ENCODE data around the gene TBC1D22A.

DNA sequence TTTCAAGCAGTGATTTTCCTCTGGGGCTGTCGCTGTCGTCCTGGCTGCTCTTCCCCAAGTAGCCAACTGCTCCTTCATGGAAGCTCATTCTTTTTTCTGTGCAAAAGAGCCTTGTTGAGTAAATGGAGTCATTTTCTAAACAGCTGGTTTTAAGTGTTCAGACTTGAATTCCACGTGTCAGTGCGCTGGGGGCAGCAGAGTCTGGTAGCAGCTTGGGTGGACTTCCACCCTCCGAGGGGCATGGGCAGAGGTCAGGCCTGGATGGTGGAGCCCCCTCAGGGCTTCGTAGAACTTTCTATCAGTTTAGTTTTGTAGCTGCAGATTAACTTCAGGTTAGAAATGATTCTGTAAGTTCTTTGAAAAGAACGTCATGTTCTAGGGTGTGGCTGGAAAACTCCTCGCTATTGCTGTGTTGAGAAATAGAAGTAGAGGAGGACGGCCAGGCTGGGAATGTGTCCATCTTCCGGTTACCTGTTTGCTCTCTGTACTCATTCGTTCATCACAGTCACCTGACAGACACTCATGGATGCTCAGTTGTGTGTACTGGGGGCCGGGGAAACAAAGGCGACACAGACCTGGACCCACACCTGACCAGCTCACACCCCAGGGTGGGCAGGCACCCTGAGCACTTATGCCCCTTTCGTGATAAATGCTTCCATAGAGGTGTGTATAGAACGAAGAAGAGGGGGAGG is 270.7 kb downstream of the TBC1D22A start:
- TF ChIP-seq, protein P1, sequence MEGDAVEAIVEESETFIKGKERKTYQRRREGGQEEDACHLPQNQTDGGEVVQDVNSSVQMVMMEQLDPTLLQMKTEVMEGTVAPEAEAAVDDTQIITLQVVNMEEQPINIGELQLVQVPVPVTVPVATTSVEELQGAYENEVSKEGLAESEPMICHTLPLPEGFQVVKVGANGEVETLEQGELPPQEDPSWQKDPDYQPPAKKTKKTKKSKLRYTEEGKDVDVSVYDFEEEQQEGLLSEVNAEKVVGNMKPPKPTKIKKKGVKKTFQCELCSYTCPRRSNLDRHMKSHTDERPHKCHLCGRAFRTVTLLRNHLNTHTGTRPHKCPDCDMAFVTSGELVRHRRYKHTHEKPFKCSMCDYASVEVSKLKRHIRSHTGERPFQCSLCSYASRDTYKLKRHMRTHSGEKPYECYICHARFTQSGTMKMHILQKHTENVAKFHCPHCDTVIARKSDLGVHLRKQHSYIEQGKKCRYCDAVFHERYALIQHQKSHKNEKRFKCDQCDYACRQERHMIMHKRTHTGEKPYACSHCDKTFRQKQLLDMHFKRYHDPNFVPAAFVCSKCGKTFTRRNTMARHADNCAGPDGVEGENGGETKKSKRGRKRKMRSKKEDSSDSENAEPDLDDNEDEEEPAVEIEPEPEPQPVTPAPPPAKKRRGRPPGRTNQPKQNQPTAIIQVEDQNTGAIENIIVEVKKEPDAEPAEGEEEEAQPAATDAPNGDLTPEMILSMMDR (IDR thresholded peaks at IDR 0.05; ENCODE audit: poor library complexity) = no peak
- no peak for TF ChIP-seq EZH2 (IDR thresholded peaks at IDR 0.05; ENCODE audit: borderline replicate concordance)
